GM19455 (cell line): ENCODE data around the gene CEP152.

ENCODE experiments used
- ATAC-seq: cut with Tn5 transposase; IDR thresholded peaks from one replicate; pipeline ENCODE4 v1.9.1; 2021; ENCODE audit not compliant: unreplicated experiment

The CEP152 gene

GRCh38 chr15:48774484-48774883, 36.4 kb downstream of the CEP152 start:
- no peak for ATAC-seq

GRCh38 chr15:48766196-48766595, 44.7 kb downstream of the CEP152 start:
- no peak for ATAC-seq

GRCh38 chr15:48765022-48765421, 45.8 kb downstream of the CEP152 start:
- ATAC-seq, result no peak

- ATAC-seq, result no peak
These were observed 49.3 kb downstream of the CEP152 start for GRCh38 chr15:48761393-48762158.

GRCh38 chr15:48759921-48760320, 50.9 kb downstream of the CEP152 start:
- ATAC-seq, result no peak

- ATAC-seq, result no peak
These were observed 53.2 kb downstream of the CEP152 start for GRCh38 chr15:48757661-48758060.

- no peak for ATAC-seq
These were observed 56.9 kb downstream of the CEP152 start for GRCh38 chr15:48754011-48754410.

GRCh38 chr15:48751595-48751994, 59.3 kb downstream of the CEP152 start:
- ATAC-seq, result no peak

GRCh38 chr15:48748535-48748934, 62.3 kb downstream of the CEP152 start:
- no peak for ATAC-seq

- no peak for ATAC-seq
These were observed 77.3 kb downstream of the CEP152 start for GRCh38 chr15:48733615-48734014.

- ATAC-seq, result no peak
These were observed 80.4 kb downstream of the CEP152 start for GRCh38 chr15:48730506-48730905.

GRCh38 chr15:48723969-48724368, 86.9 kb downstream of the CEP152 start:
- no peak for ATAC-seq

GRCh38 chr15:48722764-48723661, 87.9 kb downstream of the CEP152 start:
- no peak for ATAC-seq

GRCh38 chr15:48721061-48721810, 89.6 kb downstream of the CEP152 start:
- ATAC-seq, result no peak

GRCh38 chr15:48720646-48721045, 90.2 kb downstream of the CEP152 start:
- no peak for ATAC-seq

GRCh38 chr15:48719668-48720067, 91.2 kb downstream of the CEP152 start:
- ATAC-seq, result no peak

- ATAC-seq, result no peak
These were observed 92.2 kb downstream of the CEP152 start for GRCh38 chr15:48718646-48719045.

- no peak for ATAC-seq
These were observed 93.4 kb downstream of the CEP152 start for GRCh38 chr15:48717458-48717857.

GRCh38 chr15:48712546-48712945, 98.3 kb downstream of the CEP152 start:
- no peak for ATAC-seq

GRCh38 chr15:48710952-48711495, 99.8 kb downstream of the CEP152 start:
- ATAC-seq, result no peak

- ATAC-seq, result no peak
These were observed 102.2 kb downstream of the CEP152 start for GRCh38 chr15:48708641-48709040.
